Karpas-422 (cell line): ENCODE measurements around the gene PCIF1. TPM values are rescaled to one million over a fixed set of nuclear protein-coding genes. Genes with fewer than 3 reads are reported as not detected.

Experiments
- DNase-seq: peaks from one replicate; pipeline ENCODE4 v3.0.0-alpha.2; 2015
- H2AFZ ChIP-seq: fragments of 200-600 bp; sonication (generic); 2 replicates; pipeline ENCODE4 v1.6.1; 2014; ENCODE audit warnings: antibody characterized with exemption, low read length, mixed read lengths
- H3K27ac ChIP-seq: fragments of 200-600 bp; sonication (generic); 2 replicates; pipeline ENCODE4 v1.5.1; 2014; ENCODE audit warnings: mild to moderate bottlenecking, low read length, moderate library complexity
- H3K27me3 ChIP-seq: fragments of 200-600 bp; sonication (generic); 2 replicates; pipeline ENCODE4 v1.6.1; 2014; ENCODE audit warnings: low read length, mixed read lengths
- H3K36me3 ChIP-seq: fragments of 200-600 bp; sonication (generic); 2 replicates; pipeline ENCODE4 v1.6.1; 2014; ENCODE audit warnings: low read length, mixed read lengths; ENCODE audit not compliant: insufficient read depth
- H3K4me1 ChIP-seq: fragments of 200-600 bp; sonication (generic); 2 replicates; pipeline ENCODE4 v1.6.1; 2014; ENCODE audit warnings: mild to moderate bottlenecking, low read length, mixed read lengths
- H3K4me2 ChIP-seq: fragments of 200-600 bp; sonication (generic); 2 replicates; pipeline ENCODE4 v1.6.1; 2014; ENCODE audit warnings: low read length, low read depth, mild to moderate bottlenecking; ENCODE audit not compliant: poor library complexity, severe bottlenecking
- H3K4me3 ChIP-seq: fragments of 200-600 bp; sonication (generic); 2 replicates; pipeline ENCODE4 v1.5.1; 2014; ENCODE audit warnings: mild to moderate bottlenecking, antibody characterized with exemption, low read length, mixed read lengths
- H3K79me2 ChIP-seq: fragments of 200-600 bp; sonication (generic); 2 replicates; pipeline ENCODE4 v1.6.1; 2014; ENCODE audit warnings: mild to moderate bottlenecking, low read length, mixed read lengths
- H3K9ac ChIP-seq: fragments of 200-600 bp; sonication (generic); 2 replicates; pipeline ENCODE4 v1.6.0; 2014; ENCODE audit warnings: low read length
- H3K9me2 ChIP-seq: fragments of 200-600 bp; sonication (generic), shearing (Covaris generic); replicated peaks from 2 replicates; pipeline ENCODE4 v1.6.0; 2014; ENCODE audit warnings: mild to moderate bottlenecking, low read length, moderate library complexity; ENCODE audit not compliant: insufficient read depth
- H3K9me3 ChIP-seq: fragments of 300-700, 200-600 bp; sonication (generic); 2 replicates; pipeline ENCODE4 v1.6.1; 2014; ENCODE audit warnings: low read length, mixed read lengths
- H4K20me1 ChIP-seq: fragments of 200-600 bp; sonication (generic); 2 replicates; pipeline ENCODE4 v1.6.1; 2014; ENCODE audit warnings: mild to moderate bottlenecking, antibody characterized with exemption, low read length, low read depth; ENCODE audit not compliant: insufficient read depth
- total RNA-seq: library from RNA; depleted of rRNA; stranded (reverse); fragments of >200 nt; shearing (Covaris generic); gene quantifications from 2 replicates; pipeline ENCODE4 v1.2.3, GENCODE V29; 2014; ENCODE audit warnings: low replicate concordance

The PCIF1 gene
- total RNA-seq, 1 experiment from 2014 or later: 12.0 TPM

- H4K20me1 ChIP-seq: no peaks in the 10 kb centered on the region
- no peaks in the 10 kb centered on the region for H3K9me3 ChIP-seq
- DNase-seq: no peak
- H3K27me3 ChIP-seq: no peaks in the 10 kb centered on the region
- H3K36me3 ChIP-seq: peaks cover 18% of the 10 kb centered on the region
- H3K9ac ChIP-seq: no peak overlapping the region
- H3K9me2 ChIP-seq: no peaks in the 10 kb centered on the region
- no peak overlapping the region for H2AFZ ChIP-seq
- no peak overlapping the region for H3K27ac ChIP-seq
- H3K4me2 ChIP-seq: no peak overlapping the region
- no peaks in the 10 kb centered on the region for H3K79me2 ChIP-seq
- peaks cover 5% of the 10 kb centered on the region; the same call in 1 of the 2 replicates for H3K4me1 ChIP-seq
- no peak overlapping the region for H3K4me3 ChIP-seq
Observed at GRCh38 chr20:45946149-45946970, 11.9 kb downstream of the PCIF1 start.

GRCh38 chr20:45947110-45947866, 12.8 kb downstream of the PCIF1 start:
- Histone ChIP-seq H3K27me3 (no peaks in the 10 kb centered on the region), H3K4me3 (no peak overlapping the region), H3K9me2 (no peaks in the 10 kb centered on the region), H3K27ac (no peak overlapping the region), H3K4me1 (peaks cover 5% of the 10 kb centered on the region; the same call in 1 of the 2 replicates), H3K9me3 (no peaks in the 10 kb centered on the region), H3K9ac (no peak overlapping the region), H3K36me3 (peaks cover 18% of the 10 kb centered on the region), H3K4me2 (no peak overlapping the region), H2AFZ (no peak overlapping the region), H3K79me2 (no peaks in the 10 kb centered on the region), H4K20me1 (no peaks in the 10 kb centered on the region)
- no peak for DNase-seq

- H3K9ac ChIP-seq: no peak overlapping the region
- H3K9me3 ChIP-seq: no peaks in the 10 kb centered on the region
- no peak overlapping the region for H3K4me2 ChIP-seq
- H3K9me2 ChIP-seq: no peaks in the 10 kb centered on the region
- no peak overlapping the region for H3K4me3 ChIP-seq
- peaks cover 5% of the 10 kb centered on the region; the same call in 1 of the 2 replicates for H3K4me1 ChIP-seq
- no peaks in the 10 kb centered on the region for H4K20me1 ChIP-seq
- H3K27ac ChIP-seq: no peak overlapping the region
- peaks cover 16% of the 10 kb centered on the region for H3K36me3 ChIP-seq
- no peak overlapping the region for H2AFZ ChIP-seq
- DNase-seq: peak; percentile 61
- H3K27me3 ChIP-seq: no peaks in the 10 kb centered on the region
- no peaks in the 10 kb centered on the region for H3K79me2 ChIP-seq
Observed at GRCh38 chr20:45948261-45948733, 13.8 kb downstream of the PCIF1 start.

GRCh38 chr20:45948742-45949541, 14.5 kb downstream of the PCIF1 start:
- no peaks in the 10 kb centered on the region for H3K9me2 ChIP-seq
- peaks cover 5% of the 10 kb centered on the region; the same call in 1 of the 2 replicates for H3K4me1 ChIP-seq
- H3K27ac ChIP-seq: no peak overlapping the region
- no peak overlapping the region for H2AFZ ChIP-seq
- H3K79me2 ChIP-seq: no peaks in the 10 kb centered on the region
- no peaks in the 10 kb centered on the region for H3K27me3 ChIP-seq
- no peaks in the 10 kb centered on the region for H3K9me3 ChIP-seq
- DNase-seq: no peak
- no peaks in the 10 kb centered on the region for H4K20me1 ChIP-seq
- H3K36me3 ChIP-seq: peaks cover 16% of the 10 kb centered on the region
- no peak overlapping the region for H3K4me3 ChIP-seq
- H3K9ac ChIP-seq: no peak overlapping the region
- H3K4me2 ChIP-seq: no peak overlapping the region

- Histone ChIP-seq H4K20me1 (no peaks in the 10 kb centered on the region), H3K27ac (no peak overlapping the region), H3K36me3 (peaks cover 11% of the 10 kb centered on the region), H3K27me3 (no peaks in the 10 kb centered on the region), H3K9ac (no peak overlapping the region), H3K79me2 (no peaks in the 10 kb centered on the region), H2AFZ (no peak overlapping the region), H3K9me2 (no peaks in the 10 kb centered on the region), H3K4me1 (peaks cover 5% of the 10 kb centered on the region; the same call in 1 of the 2 replicates), H3K9me3 (no peaks in the 10 kb centered on the region), H3K4me3 (no peak overlapping the region), H3K4me2 (no peak overlapping the region)
- DNase-seq: no peak
Observed at GRCh38 chr20:45949542-45950329, 15.3 kb downstream of the PCIF1 start.

- Histone ChIP-seq H4K20me1 (no peaks in the 10 kb centered on the region), H3K27ac (no peak overlapping the region), H3K27me3 (no peaks in the 10 kb centered on the region), H3K79me2 (no peaks in the 10 kb centered on the region), H3K4me1 (peaks cover 5% of the 10 kb centered on the region; the same call in 1 of the 2 replicates), H2AFZ (no peak overlapping the region), H3K9me2 (no peaks in the 10 kb centered on the region), H3K9me3 (no peaks in the 10 kb centered on the region), H3K9ac (no peak overlapping the region), H3K4me2 (no peak overlapping the region), H3K4me3 (no peak overlapping the region), H3K36me3 (peaks cover 9% of the 10 kb centered on the region)
- no peak for DNase-seq
Observed at GRCh38 chr20:45950330-45950646, 15.8 kb downstream of the PCIF1 start.

- Histone ChIP-seq H3K79me2 (no peaks in the 10 kb centered on the region), H3K4me2 (no peak overlapping the region), H2AFZ (no peak overlapping the region), H3K4me1 (peaks cover 5% of the 10 kb centered on the region; the same call in 1 of the 2 replicates), H3K27me3 (no peaks in the 10 kb centered on the region), H3K9ac (no peak overlapping the region), H3K4me3 (no peak overlapping the region), H3K9me2 (no peaks in the 10 kb centered on the region), H3K9me3 (no peaks in the 10 kb centered on the region), H4K20me1 (no peaks in the 10 kb centered on the region), H3K36me3 (peaks cover 9% of the 10 kb centered on the region; the same call in 1 of the 2 replicates), H3K27ac (no peak overlapping the region)
- no peak for DNase-seq
Observed at GRCh38 chr20:45951925-45952834, 17.7 kb downstream of the PCIF1 start.
